ENCODE data around the gene INPP4B.

The INPP4B gene

GRCh38 chr4:141995056-141995455 is 851.0 kb downstream of the INPP4B start:
- Mint-ChIP-seq H3K4me1 (no peaks in the 10 kb centered on the region), H3K27me3 (peaks cover 4% of the 10 kb centered on the region), H3K36me3 (no peaks in the 10 kb centered on the region), H3K27ac (no peak overlapping the region), H3K4me3 (no peak overlapping the region), H3K9me3 (peaks cover 2% of the 10 kb centered on the region)
- no peak for DNase-seq
- CTCF ChIA-PET: no interaction called here

- Mint-ChIP-seq H3K4me3 (no peak overlapping the region), H3K27me3 (no peaks in the 10 kb centered on the region), H3K27ac (no peak overlapping the region), H3K36me3 (no peaks in the 10 kb centered on the region), H3K4me1 (no peaks in the 10 kb centered on the region), H3K9me3 (peaks cover 4% of the 10 kb centered on the region)
- CTCF ChIA-PET: no interaction called here
- no peak for DNase-seq
Observed at GRCh38 chr4:141977433-141977832, 868.7 kb downstream of the INPP4B start.
